H1 (cell line): ENCODE results near the gene STARD13. TPM values are rescaled to one million over a fixed set of nuclear protein-coding genes. Genes with fewer than 3 reads are reported as not detected.

Experiments
- CTCF ChIA-PET: fragments of 300-600 bp; sonication (Branson Sonifier 250); formaldehyde crosslinking; loops from one replicate; lab custom pipeline; 2021; ENCODE audit not compliant: partially characterized antibody; lab: Charles Lee
- POLR2A ChIA-PET: fragments of 300-600 bp; sonication (Branson Sonifier 250); formaldehyde crosslinking; loops from one replicate; lab custom pipeline; 2021; ENCODE audit warnings: inconsistent platforms; ENCODE audit not compliant: partially characterized antibody; lab: Charles Lee
- DNase-seq, 2 experiments: peaks; one replicate each; pipeline versions ENCODE4 v3.0.0 to v3.0.0-alpha.2; 2010 to 2022; ENCODE audit warnings: low spot score in 2 of 2, low read depth in 1 of 2, mixed read lengths in 1 of 2
- FAIRE-seq: peaks from 2 replicates; lab custom pipeline; 2011; peaks lifted over from hg19 to GRCh38; lab: Jason Lieb, UNC
- H2AFZ ChIP-seq: 2 replicates; pipeline ENCODE4 v1.8.1; 2012; ENCODE audit warnings: low read length, inconsistent platforms
- H2AK5ac ChIP-seq: 2 replicates; pipeline ENCODE4 v1.6.1; 2013; ENCODE audit warnings: low read depth, low read length
- H2BK120ac ChIP-seq: replicated peaks from 2 replicates; pipeline ENCODE3; 2013; ENCODE audit warnings: low read depth, low read length, inconsistent platforms
- H2BK12ac ChIP-seq: 2 replicates; pipeline ENCODE4 v1.6.1; 2013; ENCODE audit warnings: low read depth, low read length
- H2BK15ac ChIP-seq: 2 replicates; pipeline ENCODE4 v1.6.1; 2013; ENCODE audit warnings: low read length
- H2BK20ac ChIP-seq: 2 replicates; pipeline ENCODE4 v1.6.1; 2013; ENCODE audit warnings: low read length
- H2BK5ac ChIP-seq: 2 replicates; pipeline ENCODE4 v1.6.1; 2013; ENCODE audit warnings: low read depth, low read length
- H3K14ac ChIP-seq: 2 replicates; pipeline ENCODE4 v1.6.1; 2013; ENCODE audit warnings: inconsistent platforms; ENCODE audit not compliant: insufficient read length
- H3K18ac ChIP-seq: 2 replicates; pipeline ENCODE4 v1.6.1; 2013; ENCODE audit warnings: low read length; ENCODE audit errors: extremely low read depth
- H3K23ac ChIP-seq: 2 replicates; pipeline ENCODE4 v1.6.1; 2013; ENCODE audit warnings: inconsistent platforms; ENCODE audit not compliant: insufficient read length
- H3K23me2 ChIP-seq: 2 replicates; pipeline ENCODE4 v1.6.1; 2013; ENCODE audit warnings: low read depth, low read length
- H3K27ac ChIP-seq: 2 replicates; pipeline ENCODE4 v1.6.1; 2011; ENCODE audit warnings: low read depth, low read length, inconsistent platforms
- H3K27me3 ChIP-seq, 4 experiments: replicated peaks in 1 of 4; 1 replicate in 1 of 4; 2 replicates in 3 of 4; pipeline versions ENCODE4 v1.6.1 to v1.8.1; 2011 to 2013; ENCODE audit warnings: low read length in 3 of 4, mild to moderate bottlenecking in 3 of 4, inconsistent platforms in 2 of 4, mixed read lengths in 2 of 4, moderate library complexity in 1 of 4; ENCODE audit not compliant: control insufficient read depth in 3 of 4, insufficient read depth in 3 of 4; ENCODE audit errors: extremely low read depth in 1 of 4
- H3K36me3 ChIP-seq, 4 experiments: 2 replicates each; pipeline versions ENCODE4 v1.6.1 to v1.8.1; 2011 to 2013; ENCODE audit warnings: mild to moderate bottlenecking in 4 of 4, low read length in 3 of 4, moderate library complexity in 2 of 4, control low read depth in 1 of 4, inconsistent platforms in 1 of 4; ENCODE audit not compliant: insufficient read depth in 4 of 4, control insufficient read depth in 2 of 4
- H3K4ac ChIP-seq: replicated peaks from 2 replicates; pipeline ENCODE3; 2013; ENCODE audit warnings: low read length, low read depth, mixed read lengths, inconsistent platforms; ENCODE audit not compliant: insufficient read length
- H3K4me1 ChIP-seq, 4 experiments: replicated peaks in 1 of 4; 1 replicate in 1 of 4; 2 replicates in 3 of 4; pipeline versions ENCODE4 v1.6.1 to v1.8.1; 2011 to 2013; ENCODE audit warnings: low read length in 3 of 4, inconsistent platforms in 2 of 4, mixed read lengths in 1 of 4; ENCODE audit not compliant: insufficient read depth in 4 of 4, control insufficient read depth in 3 of 4
- H3K4me2 ChIP-seq, 2 experiments: 2 replicates each; pipeline versions ENCODE4 v1.6.1 to v1.8.1; 2011 to 2013; ENCODE audit warnings: low read depth in 2 of 2, low read length in 2 of 2, control low read depth in 1 of 2, inconsistent platforms in 1 of 2, mild to moderate bottlenecking in 1 of 2; ENCODE audit not compliant: insufficient read depth in 1 of 2
- H3K4me3 ChIP-seq, 4 experiments: fragments of 200-600, 300-600 bp in 1 of 4; sonication (generic), shearing (Covaris generic), sonication (Bioruptor Twin) in 1 of 4; 2 replicates each; pipeline versions ENCODE4 v1.5.1 to v1.8.1; 2011 to 2016; ENCODE audit warnings: low read length in 4 of 4, low read depth in 3 of 4, control low read depth in 2 of 4, inconsistent platforms in 2 of 4, mild to moderate bottlenecking in 2 of 4, mixed read lengths in 1 of 4, moderate library complexity in 1 of 4; ENCODE audit not compliant: insufficient read depth in 2 of 4; ENCODE audit errors: extremely low read depth in 1 of 4
- H3K56ac ChIP-seq: replicated peaks from 2 replicates; pipeline ENCODE3; 2013; ENCODE audit warnings: low read depth, mild to moderate bottlenecking, mixed read lengths, low read length, inconsistent platforms; ENCODE audit not compliant: insufficient read length
- H3K79me1 ChIP-seq: 2 replicates; pipeline ENCODE4 v1.6.1; 2013; ENCODE audit warnings: low read depth, low read length, control low read depth
- H3K79me2 ChIP-seq, 2 experiments: 2 replicates each; pipeline versions ENCODE4 v1.6.1 to v1.8.1; 2012 to 2013; ENCODE audit warnings: low read length in 2 of 2, mild to moderate bottlenecking in 2 of 2, inconsistent platforms in 1 of 2; ENCODE audit not compliant: insufficient read depth in 2 of 2, control insufficient read depth in 1 of 2
- H3K9ac ChIP-seq, 4 experiments: replicated peaks in 1 of 4; 1 replicate in 1 of 4; 2 replicates in 3 of 4; pipeline versions ENCODE4 v1.6.1 to v1.8.1; 2011 to 2013; ENCODE audit warnings: low read depth in 3 of 4, low read length in 3 of 4, control low read depth in 2 of 4, mild to moderate bottlenecking in 2 of 4, moderate library complexity in 2 of 4, inconsistent platforms in 1 of 4; ENCODE audit errors: extremely low read depth in 1 of 4
- H3K9me3 ChIP-seq, 2 experiments: 2 replicates each; pipeline versions ENCODE4 v1.6.1 to v1.8.1; 2012 to 2013; ENCODE audit warnings: mild to moderate bottlenecking in 2 of 2, moderate library complexity in 2 of 2, control low read depth in 1 of 2, inconsistent platforms in 1 of 2, low read depth in 1 of 2, low read length in 1 of 2, mixed read lengths in 1 of 2; ENCODE audit not compliant: insufficient read depth in 2 of 2
- H4K20me1 ChIP-seq, 2 experiments: replicated peaks in 1 of 2; 2 replicates each; pipeline versions ENCODE3 to v1.8.1; 2011 to 2013; ENCODE audit warnings: inconsistent platforms in 2 of 2, low read length in 2 of 2, mild to moderate bottlenecking in 1 of 2; ENCODE audit not compliant: insufficient read depth in 2 of 2, control insufficient read depth in 1 of 2
- H4K5ac ChIP-seq: 2 replicates; pipeline ENCODE4 v1.6.1; 2013; ENCODE audit warnings: low read length, low read depth, mixed read lengths, inconsistent platforms; ENCODE audit not compliant: insufficient read length
- H4K8ac ChIP-seq: 2 replicates; pipeline ENCODE4 v1.8.0; 2013; ENCODE audit warnings: mild to moderate bottlenecking, moderate library complexity, low read length, inconsistent platforms; ENCODE audit not compliant: insufficient read depth; ENCODE audit errors: extremely low read depth
- H4K91ac ChIP-seq: replicated peaks from 2 replicates; pipeline ENCODE3; 2013; ENCODE audit warnings: low read length, mixed read lengths, inconsistent platforms; ENCODE audit not compliant: insufficient read length
- CBX5 ChIP-seq: fragments of 300-800, 300-1000 bp; sonication (generic); IDR thresholded peaks from 2 replicates; pipeline ENCODE4 v1.7.1; 2016; ENCODE audit warnings: antibody characterized with exemption, low read length, low read depth
- EP300 ChIP-seq, 2 experiments: IDR thresholded peaks; 1 replicate in 1 of 2; 2 replicates in 1 of 2; pipeline ENCODE4 v1.6.1; 2011 to 2012; ENCODE audit warnings: low read depth in 2 of 2, low read length in 2 of 2, mild to moderate bottlenecking in 2 of 2, borderline replicate concordance in 1 of 2, inconsistent platforms in 1 of 2, moderate library complexity in 1 of 2
- KDM5A ChIP-seq: fragments of 200-600 bp; IDR thresholded peaks from 2 replicates; pipeline ENCODE4 v1.7.1; 2012; ENCODE audit warnings: mild to moderate bottlenecking, low read length, inconsistent platforms, mixed read lengths
- MAFK ChIP-seq: IDR thresholded peaks from 2 replicates; pipeline ENCODE4 v1.6.1; 2012; ENCODE audit warnings: low read depth, mild to moderate bottlenecking, improper control_type of control experiment, low read length
- POLR2AphosphoS5 ChIP-seq: IDR thresholded peaks from 2 replicates; pipeline ENCODE4 v1.6.1; 2011; ENCODE audit warnings: low read depth, low read length
- RXRA ChIP-seq: IDR thresholded peaks from 2 replicates; pipeline ENCODE4 v1.6.1; 2011; ENCODE audit warnings: low read depth, mild to moderate bottlenecking, low read length, moderate library complexity; ENCODE audit not compliant: insufficient read depth
- SUZ12 ChIP-seq: fragments of 200-600 bp; sonication (generic); IDR thresholded peaks from 2 replicates; pipeline ENCODE4 v1.6.1; 2012; ENCODE audit warnings: mild to moderate bottlenecking, inconsistent platforms, low read length, moderate library complexity, mixed read lengths
- TAF1 ChIP-seq: IDR thresholded peaks from 2 replicates; pipeline ENCODE4 v1.6.1; 2011; ENCODE audit warnings: mild to moderate bottlenecking, low read depth, low read length
- TBP ChIP-seq: IDR thresholded peaks from 2 replicates; pipeline ENCODE4 v1.6.1; 2011; ENCODE audit warnings: low read depth, low read length, improper control_type of control experiment
- TEAD4 ChIP-seq: IDR thresholded peaks from 2 replicates; pipeline ENCODE4 v1.6.1; 2012; ENCODE audit warnings: low read depth, low read length, inconsistent platforms, mixed read lengths
- WGBS, 2 experiments: shearing (Covaris generic) in 1 of 2; methylation state at CpG; one replicate each; pipeline versions ENCODE4 v1.1.6 to v1.1.7; 2013 to 2015; ENCODE audit warnings: low lambda C conversion rate in 2 of 2, mixed read lengths in 2 of 2, inconsistent platforms in 1 of 2, low coverage in 1 of 2, missing lambda C conversion rate in 1 of 2; ENCODE audit not compliant: insufficient replicate concordance in 2 of 2, insufficient coverage in 1 of 2, insufficient read length in 1 of 2; ENCODE audit errors: extremely low coverage in 1 of 2, missing lambda C conversion rate in 1 of 2; 5-methylcytosine and 5-hydroxymethylcytosine counted together
- polyA plus RNA-seq, 7 experiments: library from polyadenylated mRNA; depleted of rRNA in 3 of 7; stranded (reverse) in 5 of 7; unstranded in 2 of 7; fragments of >200 nt in 5 of 7; fragments of 200-250 nt in 2 of 7; gene quantifications; 1 replicate in 5 of 7; 2 replicates in 1 of 7; 4 replicates in 1 of 7; pipeline versions ENCODE4 v1.2.1 to v1.2.3, GENCODE V29; 2011 to 2013; ENCODE audit warnings: missing spikeins in 2 of 7, mixed read lengths in 2 of 7
- total RNA-seq: library from RNA; stranded (reverse); fragmentation: NEBNext Ultra II Directional; extraction: Animal tissue kit (Norgen Biotek cat#: 25700); gene quantifications from 2 replicates; pipeline ENCODE4 v1.2.1, GENCODE V29; 2021
- TF ChIP-seq, protein P1 (sequence below): IDR thresholded peaks from 2 replicates; pipeline ENCODE4 v1.6.1; 2012; ENCODE audit warnings: inconsistent platforms
- TF ChIP-seq, protein P2 (sequence below): IDR thresholded peaks from 2 replicates; pipeline ENCODE4 v1.6.1; 2012; ENCODE audit warnings: inconsistent platforms
- TF ChIP-seq, protein P3 (sequence below): IDR thresholded peaks from 2 replicates; pipeline ENCODE4 v1.6.1; 2011; ENCODE audit warnings: low read depth, mild to moderate bottlenecking, low read length; ENCODE audit not compliant: insufficient read depth

The STARD13 gene
- total and polyA plus RNA-seq, 2 of the 8 experiments (the other 6 are each of a cell fraction or from before 2014, with no cell fraction given): 0.82 to 2.9 TPM

DNA sequence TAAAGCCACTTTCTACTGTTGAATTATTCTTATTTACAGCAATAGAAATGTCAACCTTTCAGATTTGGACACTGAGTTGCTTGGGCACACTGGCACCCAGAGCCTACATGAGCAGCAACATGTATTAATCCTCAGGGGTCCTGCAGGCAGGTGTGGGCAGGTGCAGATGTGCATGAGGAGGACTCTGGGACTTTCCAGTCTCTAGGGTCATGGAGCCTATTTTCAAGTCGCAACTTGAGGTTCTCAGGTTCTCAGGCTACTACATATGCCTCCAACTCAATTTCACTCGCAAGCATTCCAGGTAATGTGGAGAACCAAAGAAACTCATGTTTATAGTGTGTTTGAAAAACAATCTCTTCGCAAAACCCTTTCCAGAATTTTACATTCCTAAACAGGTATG lies 73.2 kb downstream of the STARD13 start:
- no peak overlapping the region for H2BK15ac ChIP-seq
- H2AK5ac ChIP-seq: no peak overlapping the region
- no peak overlapping the region for H2BK5ac ChIP-seq
- POLR2A ChIA-PET: interaction anchor here (0.9 kb wide), 1 partner anchor 9 kb away, joined by 3 read pairs; no protein-coding TSS in a partner anchor
- H3K27me3 ChIP-seq: no peaks in the 10 kb centered on the region
- no peaks in the 10 kb centered on the region for H3K23me2 ChIP-seq
- no peak overlapping the region for H3K56ac ChIP-seq
- no peak overlapping the region for H3K4ac ChIP-seq
- H2BK12ac ChIP-seq: no peak overlapping the region
- no peak overlapping the region for H2BK20ac ChIP-seq
- no peak overlapping the region for H3K23ac ChIP-seq
- no peaks in the 10 kb centered on the region for H4K20me1 ChIP-seq
- 89% methylated on average over 3 of the region's 3 CpGs; no CpG with 5 or more reads in 1 of the 2 experiments for WGBS, 2 experiments
- no peak overlapping the region for H3K9ac ChIP-seq
- H2BK120ac ChIP-seq: no peak overlapping the region
- H3K79me2 ChIP-seq: no peaks in the 10 kb centered on the region
- H3K9me3 ChIP-seq: no peaks in the 10 kb centered on the region
- H3K27ac ChIP-seq: no peak overlapping the region
- CTCF ChIA-PET: interaction anchor here (0.6 to 0.8 kb wide), 2 partner anchors 46 to 95 kb away, joined by 3 read pairs; no protein-coding TSS in a partner anchor
- H3K4me1 ChIP-seq: peaks cover 0 to 17% (median 9%) of the 10 kb centered on the region in 4 experiments; a peak in 6 of 7 replicates
- H3K14ac ChIP-seq: no peak overlapping the region
- no peak for FAIRE-seq
- H3K4me3 ChIP-seq: no peak overlapping the region
- no peaks in the 10 kb centered on the region for H3K79me1 ChIP-seq
- H4K91ac ChIP-seq: no peak overlapping the region
- DNase-seq: no peak
- no peak overlapping the region for H3K4me2 ChIP-seq
- no peak overlapping the region for H2AFZ ChIP-seq
- H4K5ac ChIP-seq: no peak overlapping the region
- no peak overlapping the region for H3K18ac ChIP-seq
- no peak overlapping the region for H4K8ac ChIP-seq
- H3K36me3 ChIP-seq: no peaks in the 10 kb centered on the region
- TF ChIP-seq EP300 (IDR thresholded peaks at IDR 0.05; ENCODE audit: borderline replicate concordance in 1 of 2, low read depth in 2 of 2, low read length in 2 of 2) (no peak), CBX5 (no peak), KDM5A (no peak), POLR2AphosphoS5 (no peak), TEAD4 (no peak), TBP (no peak), SUZ12 (no peak), RXRA (no peak), MAFK (no peak), TAF1 (no peak)
- TF ChIP-seq, protein P1, sequence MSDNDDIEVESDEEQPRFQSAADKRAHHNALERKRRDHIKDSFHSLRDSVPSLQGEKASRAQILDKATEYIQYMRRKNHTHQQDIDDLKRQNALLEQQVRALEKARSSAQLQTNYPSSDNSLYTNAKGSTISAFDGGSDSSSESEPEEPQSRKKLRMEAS: no peak
- TF ChIP-seq, protein P2, sequence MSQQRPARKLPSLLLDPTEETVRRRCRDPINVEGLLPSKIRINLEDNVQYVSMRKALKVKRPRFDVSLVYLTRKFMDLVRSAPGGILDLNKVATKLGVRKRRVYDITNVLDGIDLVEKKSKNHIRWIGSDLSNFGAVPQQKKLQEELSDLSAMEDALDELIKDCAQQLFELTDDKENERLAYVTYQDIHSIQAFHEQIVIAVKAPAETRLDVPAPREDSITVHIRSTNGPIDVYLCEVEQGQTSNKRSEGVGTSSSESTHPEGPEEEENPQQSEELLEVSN: no peak
- TF ChIP-seq, protein P3, sequence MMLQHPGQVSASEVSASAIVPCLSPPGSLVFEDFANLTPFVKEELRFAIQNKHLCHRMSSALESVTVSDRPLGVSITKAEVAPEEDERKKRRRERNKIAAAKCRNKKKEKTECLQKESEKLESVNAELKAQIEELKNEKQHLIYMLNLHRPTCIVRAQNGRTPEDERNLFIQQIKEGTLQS: no peak
